H1 (cell line): ENCODE data around the gene PDK4. TPM values are rescaled to one million over a fixed set of nuclear protein-coding genes. Genes with fewer than 3 reads are reported as not detected.

Experiments
- CTCF ChIA-PET: fragments of 300-600 bp; sonication (Branson Sonifier 250); formaldehyde crosslinking; loops from one replicate; lab custom pipeline; 2021; ENCODE audit not compliant: partially characterized antibody; lab: Charles Lee
- POLR2A ChIA-PET: fragments of 300-600 bp; sonication (Branson Sonifier 250); formaldehyde crosslinking; loops from one replicate; lab custom pipeline; 2021; ENCODE audit warnings: inconsistent platforms; ENCODE audit not compliant: partially characterized antibody; lab: Charles Lee
- DNase-seq, 2 experiments: peaks; one replicate each; pipeline versions ENCODE4 v3.0.0 to v3.0.0-alpha.2; 2010 to 2022; ENCODE audit warnings: low spot score in 2 of 2, low read depth in 1 of 2, mixed read lengths in 1 of 2
- FAIRE-seq: peaks from 2 replicates; lab custom pipeline; 2011; peaks lifted over from hg19 to GRCh38; lab: Jason Lieb, UNC
- H2AFZ ChIP-seq: 2 replicates; pipeline ENCODE4 v1.8.1; 2012; ENCODE audit warnings: low read length, inconsistent platforms
- H2AK5ac ChIP-seq: 2 replicates; pipeline ENCODE4 v1.6.1; 2013; ENCODE audit warnings: low read depth, low read length
- H2BK120ac ChIP-seq: replicated peaks from 2 replicates; pipeline ENCODE3; 2013; ENCODE audit warnings: low read depth, low read length, inconsistent platforms
- H2BK12ac ChIP-seq: 2 replicates; pipeline ENCODE4 v1.6.1; 2013; ENCODE audit warnings: low read depth, low read length
- H2BK15ac ChIP-seq: 2 replicates; pipeline ENCODE4 v1.6.1; 2013; ENCODE audit warnings: low read length
- H2BK20ac ChIP-seq: 2 replicates; pipeline ENCODE4 v1.6.1; 2013; ENCODE audit warnings: low read length
- H2BK5ac ChIP-seq: 2 replicates; pipeline ENCODE4 v1.6.1; 2013; ENCODE audit warnings: low read depth, low read length
- H3K14ac ChIP-seq: 2 replicates; pipeline ENCODE4 v1.6.1; 2013; ENCODE audit warnings: inconsistent platforms; ENCODE audit not compliant: insufficient read length
- H3K18ac ChIP-seq: 2 replicates; pipeline ENCODE4 v1.6.1; 2013; ENCODE audit warnings: low read length; ENCODE audit errors: extremely low read depth
- H3K23ac ChIP-seq: 2 replicates; pipeline ENCODE4 v1.6.1; 2013; ENCODE audit warnings: inconsistent platforms; ENCODE audit not compliant: insufficient read length
- H3K23me2 ChIP-seq: 2 replicates; pipeline ENCODE4 v1.6.1; 2013; ENCODE audit warnings: low read depth, low read length
- H3K27ac ChIP-seq: 2 replicates; pipeline ENCODE4 v1.6.1; 2011; ENCODE audit warnings: low read depth, low read length, inconsistent platforms
- H3K27me3 ChIP-seq, 4 experiments: replicated peaks in 1 of 4; 1 replicate in 1 of 4; 2 replicates in 3 of 4; pipeline versions ENCODE4 v1.6.1 to v1.8.1; 2011 to 2013; ENCODE audit warnings: low read length in 3 of 4, mild to moderate bottlenecking in 3 of 4, inconsistent platforms in 2 of 4, mixed read lengths in 2 of 4, moderate library complexity in 1 of 4; ENCODE audit not compliant: control insufficient read depth in 3 of 4, insufficient read depth in 3 of 4; ENCODE audit errors: extremely low read depth in 1 of 4
- H3K36me3 ChIP-seq, 4 experiments: 2 replicates each; pipeline versions ENCODE4 v1.6.1 to v1.8.1; 2011 to 2013; ENCODE audit warnings: mild to moderate bottlenecking in 4 of 4, low read length in 3 of 4, moderate library complexity in 2 of 4, control low read depth in 1 of 4, inconsistent platforms in 1 of 4; ENCODE audit not compliant: insufficient read depth in 4 of 4, control insufficient read depth in 2 of 4
- H3K4ac ChIP-seq: replicated peaks from 2 replicates; pipeline ENCODE3; 2013; ENCODE audit warnings: low read length, low read depth, mixed read lengths, inconsistent platforms; ENCODE audit not compliant: insufficient read length
- H3K4me1 ChIP-seq, 4 experiments: replicated peaks in 1 of 4; 1 replicate in 1 of 4; 2 replicates in 3 of 4; pipeline versions ENCODE4 v1.6.1 to v1.8.1; 2011 to 2013; ENCODE audit warnings: low read length in 3 of 4, inconsistent platforms in 2 of 4, mixed read lengths in 1 of 4; ENCODE audit not compliant: insufficient read depth in 4 of 4, control insufficient read depth in 3 of 4
- H3K4me2 ChIP-seq, 2 experiments: 2 replicates each; pipeline versions ENCODE4 v1.6.1 to v1.8.1; 2011 to 2013; ENCODE audit warnings: low read depth in 2 of 2, low read length in 2 of 2, control low read depth in 1 of 2, inconsistent platforms in 1 of 2, mild to moderate bottlenecking in 1 of 2; ENCODE audit not compliant: insufficient read depth in 1 of 2
- H3K4me3 ChIP-seq, 4 experiments: fragments of 200-600, 300-600 bp in 1 of 4; sonication (generic), shearing (Covaris generic), sonication (Bioruptor Twin) in 1 of 4; 2 replicates each; pipeline versions ENCODE4 v1.5.1 to v1.8.1; 2011 to 2016; ENCODE audit warnings: low read length in 4 of 4, low read depth in 3 of 4, control low read depth in 2 of 4, inconsistent platforms in 2 of 4, mild to moderate bottlenecking in 2 of 4, mixed read lengths in 1 of 4, moderate library complexity in 1 of 4; ENCODE audit not compliant: insufficient read depth in 2 of 4; ENCODE audit errors: extremely low read depth in 1 of 4
- H3K56ac ChIP-seq: replicated peaks from 2 replicates; pipeline ENCODE3; 2013; ENCODE audit warnings: low read depth, mild to moderate bottlenecking, mixed read lengths, low read length, inconsistent platforms; ENCODE audit not compliant: insufficient read length
- H3K79me1 ChIP-seq: 2 replicates; pipeline ENCODE4 v1.6.1; 2013; ENCODE audit warnings: low read depth, low read length, control low read depth
- H3K79me2 ChIP-seq, 2 experiments: 2 replicates each; pipeline versions ENCODE4 v1.6.1 to v1.8.1; 2012 to 2013; ENCODE audit warnings: low read length in 2 of 2, mild to moderate bottlenecking in 2 of 2, inconsistent platforms in 1 of 2; ENCODE audit not compliant: insufficient read depth in 2 of 2, control insufficient read depth in 1 of 2
- H3K9ac ChIP-seq, 4 experiments: replicated peaks in 1 of 4; 1 replicate in 1 of 4; 2 replicates in 3 of 4; pipeline versions ENCODE4 v1.6.1 to v1.8.1; 2011 to 2013; ENCODE audit warnings: low read depth in 3 of 4, low read length in 3 of 4, control low read depth in 2 of 4, mild to moderate bottlenecking in 2 of 4, moderate library complexity in 2 of 4, inconsistent platforms in 1 of 4; ENCODE audit errors: extremely low read depth in 1 of 4
- H3K9me3 ChIP-seq, 2 experiments: 2 replicates each; pipeline versions ENCODE4 v1.6.1 to v1.8.1; 2012 to 2013; ENCODE audit warnings: mild to moderate bottlenecking in 2 of 2, moderate library complexity in 2 of 2, control low read depth in 1 of 2, inconsistent platforms in 1 of 2, low read depth in 1 of 2, low read length in 1 of 2, mixed read lengths in 1 of 2; ENCODE audit not compliant: insufficient read depth in 2 of 2
- H4K20me1 ChIP-seq, 2 experiments: replicated peaks in 1 of 2; 2 replicates each; pipeline versions ENCODE3 to v1.8.1; 2011 to 2013; ENCODE audit warnings: inconsistent platforms in 2 of 2, low read length in 2 of 2, mild to moderate bottlenecking in 1 of 2; ENCODE audit not compliant: insufficient read depth in 2 of 2, control insufficient read depth in 1 of 2
- H4K5ac ChIP-seq: 2 replicates; pipeline ENCODE4 v1.6.1; 2013; ENCODE audit warnings: low read length, low read depth, mixed read lengths, inconsistent platforms; ENCODE audit not compliant: insufficient read length
- H4K8ac ChIP-seq: 2 replicates; pipeline ENCODE4 v1.8.0; 2013; ENCODE audit warnings: mild to moderate bottlenecking, moderate library complexity, low read length, inconsistent platforms; ENCODE audit not compliant: insufficient read depth; ENCODE audit errors: extremely low read depth
- H4K91ac ChIP-seq: replicated peaks from 2 replicates; pipeline ENCODE3; 2013; ENCODE audit warnings: low read length, mixed read lengths, inconsistent platforms; ENCODE audit not compliant: insufficient read length
- ASH2L ChIP-seq: fragments of 200-600, 300-600 bp; sonication (generic); IDR thresholded peaks from one replicate; pipeline ENCODE4 v1.7.1; 2017; ENCODE audit warnings: low read length
- KDM4A ChIP-seq: IDR thresholded peaks from one replicate; pipeline ENCODE4 v1.7.1; 2012; ENCODE audit warnings: low read depth, mild to moderate bottlenecking, moderate library complexity, low read length, inconsistent platforms; ENCODE audit not compliant: severe bottlenecking
- WGBS, 2 experiments: shearing (Covaris generic) in 1 of 2; methylation state at CpG; one replicate each; pipeline versions ENCODE4 v1.1.6 to v1.1.7; 2013 to 2015; ENCODE audit warnings: low lambda C conversion rate in 2 of 2, mixed read lengths in 2 of 2, inconsistent platforms in 1 of 2, low coverage in 1 of 2, missing lambda C conversion rate in 1 of 2; ENCODE audit not compliant: insufficient replicate concordance in 2 of 2, insufficient coverage in 1 of 2, insufficient read length in 1 of 2; ENCODE audit errors: extremely low coverage in 1 of 2, missing lambda C conversion rate in 1 of 2; 5-methylcytosine and 5-hydroxymethylcytosine counted together
- polyA plus RNA-seq, 7 experiments: library from polyadenylated mRNA; depleted of rRNA in 3 of 7; stranded (reverse) in 5 of 7; unstranded in 2 of 7; fragments of >200 nt in 5 of 7; fragments of 200-250 nt in 2 of 7; gene quantifications; 1 replicate in 5 of 7; 2 replicates in 1 of 7; 4 replicates in 1 of 7; pipeline versions ENCODE4 v1.2.1 to v1.2.3, GENCODE V29; 2011 to 2013; ENCODE audit warnings: missing spikeins in 2 of 7, mixed read lengths in 2 of 7
- total RNA-seq: library from RNA; stranded (reverse); fragmentation: NEBNext Ultra II Directional; extraction: Animal tissue kit (Norgen Biotek cat#: 25700); gene quantifications from 2 replicates; pipeline ENCODE4 v1.2.1, GENCODE V29; 2021

Gene PDK4
- total and polyA plus RNA-seq, 2 of the 8 experiments (the other 6 are each of a cell fraction or from before 2014, with no cell fraction given), result 0.26 TPM; not detected in 1

- no peak overlapping the region for H3K56ac ChIP-seq
These were observed 17.0 kb downstream of the PDK4 start for GRCh38 chr7:95579318-95579717.

More at GRCh38 chr7:95579318-95579717, 17.0 kb downstream of the PDK4 start:
- WGBS, 2 experiments, result 95% methylated on average over 7 of the region's 7 CpGs; no CpG with 5 or more reads in 1 of the 2 experiments
- POLR2A ChIA-PET, result no interaction called here
- peaks cover 0 to 4% (median 0%) of the 10 kb centered on the region in 4 experiments; a peak in 1 of 7 replicates for H3K4me1 ChIP-seq
- H2BK20ac ChIP-seq, result no peak overlapping the region
- no peak overlapping the region for H3K23ac ChIP-seq
- no peaks in the 10 kb centered on the region for H3K79me1 ChIP-seq
- H3K18ac ChIP-seq, result no peak overlapping the region
- no peaks in the 10 kb centered on the region for H3K36me3 ChIP-seq
- H3K27me3 ChIP-seq, result no peaks in the 10 kb centered on the region
- no peak overlapping the region for H4K8ac ChIP-seq
- FAIRE-seq (no peak), DNase-seq (no peak)
- H3K23me2 ChIP-seq, result no peaks in the 10 kb centered on the region
- no peak overlapping the region for H2BK120ac ChIP-seq
- no peak overlapping the region for H3K9ac ChIP-seq
- TF ChIP-seq KDM4A (no peak), ASH2L (no peak)
- no peak overlapping the region for H4K5ac ChIP-seq
- H2BK5ac ChIP-seq, result no peak overlapping the region
- H2BK12ac ChIP-seq, result no peak overlapping the region
- H2AFZ ChIP-seq, result no peak overlapping the region
- H3K4ac ChIP-seq, result no peak overlapping the region
- no peak overlapping the region for H4K91ac ChIP-seq
- no peaks in the 10 kb centered on the region for H3K9me3 ChIP-seq
- H3K4me2 ChIP-seq, result no peak overlapping the region
- H3K79me2 ChIP-seq, result no peaks in the 10 kb centered on the region
- H4K20me1 ChIP-seq, result no peaks in the 10 kb centered on the region
- no peak overlapping the region for H2AK5ac ChIP-seq
- H2BK15ac ChIP-seq, result no peak overlapping the region
- no peak overlapping the region for H3K14ac ChIP-seq
- no peak overlapping the region for H3K27ac ChIP-seq
- CTCF ChIA-PET, result interaction anchor here (1.3 to 1.5 kb wide), 3 partner anchors 35 to 112 kb away, joined by 3 read pairs; no protein-coding TSS in a partner anchor
- no peak overlapping the region for H3K4me3 ChIP-seq
